GM12864 (cell line): ENCODE data around the gene DLK2.
"Not testable (repeated sequence)": the region's sequence is repeated elsewhere in the genome, so short reads cannot be mapped to it uniquely, and the experiment has no call there.

Experiments
- DNase-seq: peaks from one replicate; pipeline ENCODE4 v3.0.0-alpha.2; 2011; ENCODE audit warnings: low read depth
- H3K4me3 ChIP-seq: 2 replicates; pipeline ENCODE4 v1.5.1; 2011; ENCODE audit warnings: mild to moderate bottlenecking, low read depth, low read length, control low read depth
- CTCF ChIP-seq: IDR thresholded peaks from 2 replicates; pipeline ENCODE4 v1.5.1; 2011; ENCODE audit warnings: low read depth, mild to moderate bottlenecking, moderate library complexity, low read length, control low read depth, inconsistent platforms; ENCODE audit errors: missing control alignments

Gene DLK2

GRCh38 chr6:43428112-43428570 is 27.2 kb downstream of the DLK2 start:
- no peak for TF ChIP-seq CTCF
- DNase-seq = no peak
- H3K4me3 ChIP-seq = peak overlapping the region; percentile 76

GRCh38 chr6:43427406-43428111 is 27.8 kb downstream of the DLK2 start, which contains the start of gene ABCC10:
TSS of gene ABCC10 (plus strand) at chr6:43427541. CDS start at chr6:43427979, 438 bp downstream.
- TF ChIP-seq CTCF = peak; percentile 19
- H3K4me3 ChIP-seq = peak within 1 kb of the TSS; percentile 76
- DNase-seq = peak; percentile 92

DNA sequence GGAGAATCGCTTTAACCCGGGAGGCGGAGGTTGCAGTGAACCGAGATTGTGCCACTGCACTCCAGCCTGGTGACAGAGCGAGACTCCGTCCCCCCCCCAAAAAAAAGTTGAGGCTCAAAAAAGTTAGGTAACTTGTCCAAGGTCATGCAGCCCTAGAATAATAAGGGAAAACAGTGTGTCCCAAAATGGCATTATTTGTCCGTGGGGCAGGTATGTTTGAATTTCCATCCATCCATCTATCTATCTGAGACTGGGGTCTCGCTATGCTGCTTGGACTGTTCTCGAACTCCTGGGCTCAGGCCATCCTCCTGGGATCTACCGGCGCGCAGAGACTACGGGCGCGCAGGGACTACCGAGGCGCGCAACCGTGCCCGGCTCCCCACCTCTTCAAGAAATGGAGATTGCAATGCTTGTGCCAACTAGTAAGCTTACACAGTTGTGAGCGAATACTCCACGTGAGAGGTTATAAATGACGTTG is 28.4 kb downstream of the DLK2 start:
- peak overlapping the region; percentile 76 for H3K4me3 ChIP-seq
- TF ChIP-seq CTCF = no peak
- no peak for DNase-seq

DNA sequence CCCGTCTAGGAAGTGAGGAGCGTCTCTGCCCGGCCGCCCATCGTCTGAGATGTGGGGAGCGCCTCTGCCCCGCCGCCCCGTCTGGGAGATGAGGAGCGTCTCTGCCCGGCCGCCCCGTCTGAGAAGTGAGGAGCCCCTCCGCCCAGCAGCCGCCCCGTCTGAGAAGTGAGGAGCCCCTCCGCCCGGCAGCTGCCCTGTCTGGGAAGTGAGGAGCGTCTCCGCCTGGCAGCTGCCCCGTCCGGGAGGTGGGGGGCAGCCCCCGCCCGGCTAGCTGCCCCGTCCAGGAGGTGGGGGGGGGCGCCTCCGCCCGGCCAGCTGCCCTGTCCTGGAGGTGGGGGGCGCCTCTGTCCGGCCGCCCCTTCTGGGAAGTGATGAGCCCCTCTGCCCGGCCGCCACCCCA is 30.3 kb downstream of the DLK2 start:
- not testable (repeated sequence) for H3K4me3 ChIP-seq, DNase-seq

DNA sequence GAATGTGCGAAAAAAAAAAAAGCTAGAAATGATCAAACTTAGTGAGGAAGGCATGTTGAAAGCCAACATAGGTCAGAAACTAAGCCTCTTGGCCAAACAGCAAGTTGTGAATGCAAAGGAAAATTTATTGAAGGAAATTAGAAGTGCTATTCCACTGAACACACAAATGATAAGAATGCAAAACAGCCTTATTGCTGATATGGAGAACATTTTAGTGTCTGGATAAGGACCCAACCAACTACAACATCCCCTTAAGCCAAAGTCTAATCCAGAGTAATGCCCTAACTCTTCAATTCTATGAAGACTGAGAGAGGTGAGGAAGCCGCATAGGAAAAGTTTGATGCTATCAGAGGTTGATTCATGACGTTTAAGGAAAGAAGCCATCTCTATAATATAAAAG is 33.5 kb downstream of the DLK2 start:
- DNase-seq = no peak

GRCh38 chr6:43420012-43420709 is 35.2 kb downstream of the DLK2 start:
- H3K4me3 ChIP-seq = no peak overlapping the region
- no peak for DNase-seq
- no peak for TF ChIP-seq CTCF

More for the DNA sequence above, 33.5 kb downstream of the DLK2 start:
- no peak for TF ChIP-seq CTCF
- H3K4me3 ChIP-seq = no peak overlapping the region

DNA sequence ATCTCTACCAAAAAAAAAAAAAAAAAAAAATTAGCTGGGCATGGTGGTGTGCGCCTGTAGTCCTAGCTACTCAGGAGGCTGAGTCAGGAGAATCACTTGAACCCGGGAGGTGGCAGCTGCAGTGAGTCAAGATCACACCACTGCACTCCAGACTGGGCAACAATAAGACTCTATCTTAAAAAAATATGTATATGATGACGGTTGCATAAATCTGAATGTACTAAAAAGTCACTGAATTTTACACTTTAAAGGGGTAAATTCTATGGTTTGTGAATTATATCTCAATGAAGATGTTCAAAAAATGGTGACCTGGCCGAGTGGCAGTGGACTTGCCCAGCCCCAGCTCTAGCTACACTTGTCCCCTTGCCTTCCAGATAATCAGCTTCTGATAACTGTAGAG is 38.4 kb downstream of the DLK2 start:
- no peak for DNase-seq
- H3K4me3 ChIP-seq = no peak overlapping the region
- no peak for TF ChIP-seq CTCF

DNA sequence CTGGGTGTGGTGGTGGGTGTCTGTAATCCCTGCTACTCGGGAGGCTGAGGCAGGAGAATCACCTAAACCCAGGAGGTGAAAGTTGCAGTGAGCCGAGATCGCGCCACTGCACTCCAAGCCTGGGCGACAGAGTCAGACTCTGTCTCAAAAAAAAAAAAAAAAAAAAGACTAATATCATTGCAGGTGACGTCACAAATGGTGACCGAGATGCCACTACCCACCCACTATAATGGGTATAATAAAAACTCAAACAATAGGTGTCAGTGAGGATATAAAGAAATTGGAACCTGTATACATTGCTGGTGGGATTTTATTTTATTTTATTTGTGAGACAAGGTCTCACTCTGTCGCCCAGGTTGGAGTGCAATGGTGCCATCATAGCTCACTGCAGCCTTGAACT is 40.1 kb downstream of the DLK2 start:
- DNase-seq, H3K4me3 ChIP-seq: not testable (repeated sequence)
